Skin epidermis (tissue), 12 donors: ENCODE data around the gene PIK3R6.
A peak's percentile ranks its signal among the peaks of the same experiment; 100 is the strongest.

Source experiments
- H3K27ac ChIP-seq, 21 experiments: fragments of 200-600 bp; sonication (generic) in 11 of 21; one replicate each; pipeline ENCODE4 v1.5.0; 2020; ENCODE audit warnings: mild to moderate bottlenecking in 3 of 21, inconsistent platforms in 2 of 21, moderate library complexity in 2 of 21
- H3K4me3 ChIP-seq, 7 experiments: fragments of 200-600 bp; sonication (generic) in 2 of 7; one replicate each; pipeline ENCODE4 v1.5.0; 2020; ENCODE audit warnings: inconsistent platforms in 2 of 7, mild to moderate bottlenecking in 2 of 7, moderate library complexity in 1 of 7

Gene PIK3R6

GRCh38 chr17:8801135-8801840 is 66.2 kb downstream of the PIK3R6 start:
- Histone ChIP-seq H3K4me3 (no peak overlapping the region), H3K27ac (no peak overlapping the region)

- no peak overlapping the region for H3K4me3 ChIP-seq
- no peak overlapping the region for H3K27ac ChIP-seq
Observed at GRCh38 chr17:8800656-8801055, 66.8 kb downstream of the PIK3R6 start.

GRCh38 chr17:8799570-8800212 is 67.8 kb downstream of the PIK3R6 start:
- H3K4me3 ChIP-seq, result peak overlapping the region in 2 of 7 experiments; percentile 16 to 30
- H3K27ac ChIP-seq, result no peak overlapping the region

- Histone ChIP-seq H3K27ac (no peak within 1 kb of the TSS), H3K4me3 (peak within 1 kb of the TSS in 3 of 7 experiments; percentile 16 to 30 (median 17))
Observed at GRCh38 chr17:8798846-8799569, 68.5 kb downstream of the PIK3R6 start, which contains the start of gene MFSD6L. Gene MFSD6L, minus strand, starts transcription at chr17:8799365. Its CDS starts 245 bp downstream, at chr17:8799120.

GRCh38 chr17:8798176-8798845 is 69.2 kb downstream of the PIK3R6 start:
- H3K4me3 ChIP-seq, result no peak overlapping the region
- H3K27ac ChIP-seq, result no peak overlapping the region

GRCh38 chr17:8797621-8798175 is 69.8 kb downstream of the PIK3R6 start:
- no peak overlapping the region for H3K27ac ChIP-seq
- no peak overlapping the region for H3K4me3 ChIP-seq

- Histone ChIP-seq H3K27ac (peak overlapping the region in 3 of 21 experiments; percentile 10 to 39 (median 29)), H3K4me3 (no peak overlapping the region)
Observed at GRCh38 chr17:8794636-8795035, 72.8 kb downstream of the PIK3R6 start.

- Histone ChIP-seq H3K27ac (no peak overlapping the region), H3K4me3 (no peak overlapping the region)
Observed at GRCh38 chr17:8793649-8794048, 73.8 kb downstream of the PIK3R6 start.

GRCh38 chr17:8792646-8793045 is 74.8 kb downstream of the PIK3R6 start:
- no peak overlapping the region for H3K27ac ChIP-seq
- no peak overlapping the region for H3K4me3 ChIP-seq

- H3K4me3 ChIP-seq, result no peak overlapping the region
- peak overlapping the region in 1 of 21 experiments; percentile 18 for H3K27ac ChIP-seq
Observed at GRCh38 chr17:8791910-8792270, 75.6 kb downstream of the PIK3R6 start.

GRCh38 chr17:8791248-8791909 is 76.1 kb downstream of the PIK3R6 start:
- no peak overlapping the region for H3K4me3 ChIP-seq
- no peak overlapping the region for H3K27ac ChIP-seq

GRCh38 chr17:8789743-8790142 is 77.7 kb downstream of the PIK3R6 start:
- Histone ChIP-seq H3K4me3 (no peak overlapping the region), H3K27ac (no peak overlapping the region)

GRCh38 chr17:8788998-8789397 is 78.5 kb downstream of the PIK3R6 start:
- Histone ChIP-seq H3K27ac (no peak overlapping the region), H3K4me3 (no peak overlapping the region)

- Histone ChIP-seq H3K27ac (no peak overlapping the region), H3K4me3 (no peak overlapping the region)
Observed at GRCh38 chr17:8785547-8786413, 81.7 kb downstream of the PIK3R6 start.

GRCh38 chr17:8782176-8782575 is 85.3 kb downstream of the PIK3R6 start:
- Histone ChIP-seq H3K27ac (peak overlapping the region in 1 of 21 experiments; percentile 32), H3K4me3 (no peak overlapping the region)

- no peak overlapping the region for H3K27ac ChIP-seq
- no peak overlapping the region for H3K4me3 ChIP-seq
Observed at GRCh38 chr17:8781776-8782175, 85.7 kb downstream of the PIK3R6 start.

GRCh38 chr17:8776881-8777280 is 90.6 kb downstream of the PIK3R6 start:
- no peak overlapping the region for H3K27ac ChIP-seq
- H3K4me3 ChIP-seq, result no peak overlapping the region

GRCh38 chr17:8776248-8776647 is 91.2 kb downstream of the PIK3R6 start:
- Histone ChIP-seq H3K27ac (no peak overlapping the region), H3K4me3 (no peak overlapping the region)
